GM19372 (cell line): ENCODE measurements around the gene RFX1.
A peak's percentile ranks its signal among the peaks of the same experiment; 100 is the strongest.
"Not testable (repeated sequence)": the region's sequence is repeated elsewhere in the genome, so short reads cannot be mapped to it uniquely, and the experiment has no call there.

Source experiments
- ATAC-seq: cut with Tn5 transposase; IDR thresholded peaks from one replicate; pipeline ENCODE4 v1.9.1; 2021; ENCODE audit warnings: mild to moderate bottlenecking, low read depth, moderate library complexity; ENCODE audit not compliant: unreplicated experiment

The RFX1 gene

DNA sequence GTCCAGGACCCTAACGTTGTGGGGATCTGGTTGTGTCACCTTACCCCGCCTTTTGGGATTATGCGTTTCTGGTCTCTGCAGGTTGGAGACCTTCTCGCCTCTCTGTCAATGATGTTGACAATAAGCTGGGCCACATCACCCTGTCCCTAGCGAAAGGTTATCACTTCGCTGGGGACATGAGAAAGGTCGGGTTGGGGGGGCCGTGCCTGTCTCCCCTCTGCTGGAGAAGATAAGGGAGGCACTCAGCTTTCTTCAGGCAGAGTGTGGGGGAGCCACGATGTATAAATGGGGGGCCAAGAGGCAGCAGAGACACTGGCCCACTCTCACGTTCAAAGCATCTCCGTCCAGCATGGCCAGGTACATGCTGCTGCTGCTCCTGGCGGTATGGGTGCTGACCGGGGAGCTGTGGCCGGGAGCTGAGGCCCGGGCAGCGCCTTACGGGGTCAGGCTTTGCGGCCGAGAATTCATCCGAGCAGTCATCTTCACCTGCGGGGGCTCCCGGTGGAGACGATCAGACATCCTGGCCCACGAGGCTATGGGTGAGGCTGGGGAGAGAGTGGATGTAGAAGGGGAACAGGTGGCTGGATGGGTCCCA is 21.8 kb upstream of the RFX1 start, which contains the start of gene RLN3:
Gene RLN3 (plus strand): TSS at position 293 of the 595 bp plus-strand sequence. CDS start 57 bp downstream, at position 350.
- no peak for ATAC-seq

DNA sequence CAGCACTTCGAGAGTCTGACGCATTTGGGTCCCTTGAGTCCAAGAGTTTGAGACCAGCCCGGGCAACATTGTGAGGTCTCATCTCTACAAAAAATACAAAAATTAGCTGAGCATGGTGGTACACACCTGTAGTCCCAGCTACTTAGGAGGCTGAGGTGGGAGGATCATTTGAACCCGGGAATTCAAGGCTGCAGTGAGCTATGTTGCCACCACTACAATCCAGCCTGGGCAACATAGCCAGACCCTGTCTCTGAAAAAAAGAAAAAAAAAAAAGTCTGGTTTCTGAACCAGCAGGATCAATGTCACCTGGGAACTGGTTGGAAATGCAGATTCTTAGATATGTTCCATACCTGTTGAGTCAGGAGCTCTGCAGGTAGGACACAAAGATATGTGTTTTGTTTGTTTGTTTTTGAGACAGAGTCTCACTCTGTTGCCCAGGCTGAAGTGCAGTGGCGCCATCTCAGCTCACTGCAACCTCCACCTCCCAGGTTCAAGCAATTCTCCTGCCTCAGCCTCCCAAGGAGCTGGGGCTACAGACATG is 20.6 kb upstream of the RFX1 start:
- not testable (repeated sequence) for ATAC-seq

DNA sequence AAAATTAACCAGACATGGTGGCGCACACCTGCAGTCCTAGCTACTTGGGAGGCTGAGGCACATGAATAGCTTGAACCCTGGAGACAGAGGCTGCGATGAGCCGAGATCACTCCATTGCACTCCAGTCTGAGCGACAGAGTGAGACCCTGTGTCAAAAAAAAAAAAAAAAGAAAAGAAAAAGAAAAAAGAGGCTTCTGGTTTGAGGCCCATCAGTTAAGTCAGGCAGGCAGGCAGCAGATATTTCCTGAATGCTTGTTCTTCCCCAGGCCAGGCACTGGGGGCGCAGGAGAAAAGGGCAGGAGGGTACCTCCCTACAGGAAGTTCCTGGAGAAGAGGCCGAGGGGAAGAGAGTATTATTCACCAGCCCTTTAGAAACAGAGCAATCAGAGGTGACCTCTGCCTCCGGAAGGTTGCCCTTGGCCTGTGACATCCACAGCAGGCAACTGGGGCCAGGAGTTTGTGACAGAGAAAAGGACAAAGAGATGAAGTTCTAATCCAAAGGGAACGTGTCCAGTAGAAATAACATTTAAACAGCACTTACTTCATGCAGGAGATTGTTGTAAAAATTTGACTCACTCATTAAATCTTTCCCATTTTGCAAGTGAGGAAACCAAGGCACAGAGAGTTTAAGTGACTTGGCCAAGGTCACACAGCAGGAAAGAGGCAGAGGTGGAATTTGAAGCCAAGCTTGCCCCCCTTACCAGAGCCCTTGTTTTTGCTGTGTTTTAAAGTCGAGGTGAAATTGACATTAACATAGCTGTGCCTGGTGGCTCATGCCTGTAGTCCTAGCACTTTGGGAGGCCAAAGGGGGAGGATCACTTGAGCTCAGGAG is 17.5 kb upstream of the RFX1 start:
- ATAC-seq = no peak

DNA sequence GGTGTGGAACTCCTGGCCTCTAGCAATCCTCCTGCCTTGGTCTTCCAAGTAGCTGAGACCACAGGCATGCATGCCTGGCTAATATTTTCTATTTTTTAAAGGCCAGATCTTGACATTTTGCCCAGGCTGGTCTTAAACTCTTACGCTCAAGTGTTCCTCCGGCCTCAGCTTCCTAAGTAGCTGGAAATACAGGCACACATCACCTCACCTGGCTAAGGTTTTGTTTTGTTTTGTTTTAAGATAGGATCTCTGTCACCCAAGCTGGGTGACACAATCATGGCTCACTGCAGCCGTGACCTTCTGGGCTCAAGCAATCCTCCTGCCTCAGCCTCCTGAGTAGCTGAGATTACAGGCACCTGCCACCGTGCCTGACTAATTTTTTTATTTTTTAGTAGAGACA is 16.3 kb upstream of the RFX1 start:
- ATAC-seq = no peak

DNA sequence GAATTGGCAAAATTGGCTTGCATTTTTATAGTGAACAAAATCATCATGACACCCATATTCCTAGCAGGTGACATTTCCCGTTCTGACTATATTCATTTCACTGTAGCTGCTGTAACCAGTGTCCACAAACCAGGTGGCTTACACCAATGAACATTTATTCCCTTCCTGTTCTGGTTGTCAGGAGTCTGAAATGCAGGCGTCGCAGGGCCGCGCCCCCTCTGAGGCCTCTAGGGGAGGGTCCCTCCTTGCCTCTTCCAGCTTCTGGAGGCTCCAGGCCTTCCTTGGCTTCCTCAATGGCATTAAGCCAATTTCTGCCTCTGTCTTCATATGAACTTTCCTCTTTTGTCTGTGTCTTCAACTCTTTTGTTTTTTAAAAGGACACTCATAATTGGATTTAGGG is 15.4 kb upstream of the RFX1 start:
- no peak for ATAC-seq

DNA sequence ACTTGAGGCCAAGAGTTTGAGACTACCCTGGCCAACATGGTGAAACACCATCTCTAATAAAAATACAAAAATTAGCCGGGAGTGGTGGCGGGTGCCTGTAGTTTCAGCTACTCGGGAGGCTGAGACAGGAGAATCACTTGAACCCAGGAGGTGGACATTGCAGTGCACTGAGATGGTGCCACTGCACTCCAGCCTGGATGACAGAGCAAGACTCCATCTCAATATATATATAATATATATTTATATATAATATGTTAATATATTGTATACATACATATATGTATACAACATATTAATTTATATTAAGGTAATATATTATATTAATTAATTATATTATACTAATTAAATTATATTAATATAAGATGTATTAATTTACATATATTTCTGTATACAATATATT is 13.6 kb upstream of the RFX1 start:
- ATAC-seq = not testable (repeated sequence)

DNA sequence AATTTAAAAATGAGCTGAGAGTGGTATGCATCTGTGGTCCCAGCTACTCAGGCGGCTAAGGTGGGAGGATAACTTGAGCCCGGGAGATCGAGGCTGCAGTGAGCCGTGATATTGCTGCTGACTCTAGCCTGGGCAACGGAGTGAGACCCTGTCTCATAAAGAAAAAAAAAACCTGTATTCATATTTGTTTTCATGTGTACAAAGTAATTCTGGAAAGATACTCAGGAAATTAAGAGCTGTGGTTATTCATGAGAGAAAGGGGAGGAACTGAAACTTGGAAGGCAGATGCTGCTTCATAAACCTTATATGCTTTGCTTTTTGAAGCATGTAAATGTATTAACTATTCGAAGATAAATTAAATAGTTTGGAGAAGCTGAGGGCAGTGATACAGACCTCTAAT is 13.0 kb upstream of the RFX1 start:
- no peak for ATAC-seq

DNA sequence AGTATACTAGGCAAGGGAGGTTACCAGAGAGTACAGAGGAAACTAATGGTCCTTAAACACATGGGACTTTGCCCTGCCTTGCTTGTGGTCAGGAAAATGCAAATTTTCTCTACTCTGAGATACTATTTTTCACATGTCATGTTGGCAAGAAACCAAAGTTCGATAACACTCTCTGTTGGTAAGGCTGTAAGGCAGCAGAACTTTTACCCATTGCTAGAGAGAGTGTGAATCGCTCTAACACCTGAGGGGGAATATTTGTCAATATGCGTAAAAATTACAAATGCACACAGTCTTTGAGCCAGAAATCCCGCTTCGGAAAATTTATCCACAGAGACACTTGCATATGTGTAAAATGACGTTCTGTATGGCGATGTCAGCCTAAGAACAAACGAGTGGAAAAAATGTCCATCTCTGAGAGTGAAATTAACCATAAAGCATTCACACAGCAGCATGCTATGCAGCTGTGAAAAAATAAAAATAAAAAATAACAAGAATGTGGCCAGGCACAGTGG is 9.5 kb upstream of the RFX1 start:
- ATAC-seq = peak; percentile 81

DNA sequence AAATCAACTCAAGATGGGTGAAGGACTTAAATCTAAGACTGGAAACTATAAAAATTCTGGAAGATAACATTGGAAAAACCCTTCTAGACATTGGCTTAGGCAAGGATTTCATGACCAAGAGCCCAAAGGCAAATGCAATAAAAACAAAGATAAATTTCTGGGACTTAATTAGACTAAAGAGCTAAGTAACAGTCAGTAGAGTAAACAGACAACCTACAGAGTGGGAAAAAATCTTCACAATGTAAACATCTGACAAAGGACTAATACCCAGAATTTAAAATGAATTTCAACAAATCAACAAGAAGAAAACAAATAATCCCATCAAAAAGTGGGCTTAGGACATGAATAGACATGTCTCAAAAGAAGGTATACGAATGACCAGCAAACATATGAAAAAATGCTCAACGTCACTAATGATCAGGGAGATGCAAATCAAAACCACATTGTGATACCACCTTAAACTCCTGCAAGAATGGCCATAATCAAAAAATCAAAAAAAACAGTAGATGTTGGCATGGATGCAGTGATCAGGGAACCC is 6.3 kb upstream of the RFX1 start:
- no peak for ATAC-seq

DNA sequence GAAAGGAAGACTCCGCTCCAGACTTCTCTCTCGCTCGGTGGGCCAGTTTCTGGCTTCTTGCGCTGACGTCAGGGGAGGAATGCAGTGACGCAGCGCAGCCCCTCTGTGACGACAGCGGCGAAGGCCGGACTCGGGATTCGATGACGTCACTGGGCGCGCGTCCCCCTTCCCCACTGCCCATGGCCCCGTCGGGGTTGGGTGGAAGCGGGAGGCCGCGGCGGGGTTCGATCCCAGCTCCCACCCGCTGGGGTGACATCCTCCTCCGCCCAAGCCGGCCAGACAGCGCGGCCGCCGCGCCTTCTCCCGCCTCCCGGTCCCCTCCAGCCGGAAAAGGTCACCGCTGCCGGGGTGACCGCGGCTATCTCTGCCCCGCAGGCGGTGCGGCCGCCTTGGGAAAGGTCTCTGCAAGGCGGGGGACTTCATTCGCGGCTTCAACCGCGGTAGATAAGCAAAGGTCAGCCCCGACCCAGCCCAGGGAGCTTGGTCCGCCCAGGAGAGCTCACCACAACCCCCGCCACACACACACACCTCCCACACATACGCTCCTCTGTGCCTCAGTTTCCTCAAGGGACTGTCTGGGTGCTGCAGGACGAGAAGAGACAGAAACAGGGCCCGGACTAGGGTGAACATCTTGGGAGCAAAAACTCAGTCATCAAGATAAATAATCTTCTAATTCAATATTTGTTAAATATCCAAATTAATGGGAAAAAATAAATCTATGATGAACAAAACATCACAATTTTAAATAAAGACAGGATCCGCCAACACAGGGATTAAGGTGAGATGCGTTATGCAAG is 844 bp upstream of the RFX1 start:
- ATAC-seq = peak; percentile 47

DNA sequence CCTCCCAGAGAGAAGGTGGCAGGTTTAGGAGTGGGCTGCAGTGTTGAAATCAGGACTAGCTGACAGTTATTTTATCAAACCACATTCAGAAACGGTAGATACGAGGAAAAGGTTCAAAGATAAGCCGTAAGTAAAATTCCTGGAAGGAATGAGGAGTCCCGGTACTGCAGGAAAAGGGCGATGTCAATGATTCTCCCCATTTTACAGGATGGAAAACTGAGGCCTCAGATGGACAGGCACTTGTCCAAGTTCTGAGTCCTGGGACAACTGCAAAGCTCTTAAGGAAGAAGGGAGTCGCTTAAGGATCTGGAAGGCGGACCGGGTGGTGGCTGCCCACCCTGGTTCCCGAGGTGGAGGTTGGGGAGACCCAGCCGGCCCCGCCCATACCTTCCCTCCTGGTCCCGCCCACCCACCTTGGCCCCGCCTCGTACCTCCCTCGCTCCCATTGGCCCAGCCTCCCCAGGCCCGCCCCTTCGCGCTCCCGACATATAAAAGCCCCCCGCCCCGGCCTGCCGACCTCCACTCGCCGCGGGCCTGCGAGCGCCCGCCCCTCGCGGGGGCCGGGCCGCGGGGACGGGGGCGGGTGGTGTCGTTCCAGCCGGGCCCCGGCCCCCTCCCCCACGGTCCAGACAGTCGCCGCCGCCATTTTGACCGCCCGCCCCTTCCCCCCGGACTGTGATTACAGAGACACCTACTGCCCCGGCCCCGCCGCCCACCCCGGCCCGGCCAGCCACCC is 603 bp downstream of the RFX1 start:
- peak; percentile 36 for ATAC-seq

DNA sequence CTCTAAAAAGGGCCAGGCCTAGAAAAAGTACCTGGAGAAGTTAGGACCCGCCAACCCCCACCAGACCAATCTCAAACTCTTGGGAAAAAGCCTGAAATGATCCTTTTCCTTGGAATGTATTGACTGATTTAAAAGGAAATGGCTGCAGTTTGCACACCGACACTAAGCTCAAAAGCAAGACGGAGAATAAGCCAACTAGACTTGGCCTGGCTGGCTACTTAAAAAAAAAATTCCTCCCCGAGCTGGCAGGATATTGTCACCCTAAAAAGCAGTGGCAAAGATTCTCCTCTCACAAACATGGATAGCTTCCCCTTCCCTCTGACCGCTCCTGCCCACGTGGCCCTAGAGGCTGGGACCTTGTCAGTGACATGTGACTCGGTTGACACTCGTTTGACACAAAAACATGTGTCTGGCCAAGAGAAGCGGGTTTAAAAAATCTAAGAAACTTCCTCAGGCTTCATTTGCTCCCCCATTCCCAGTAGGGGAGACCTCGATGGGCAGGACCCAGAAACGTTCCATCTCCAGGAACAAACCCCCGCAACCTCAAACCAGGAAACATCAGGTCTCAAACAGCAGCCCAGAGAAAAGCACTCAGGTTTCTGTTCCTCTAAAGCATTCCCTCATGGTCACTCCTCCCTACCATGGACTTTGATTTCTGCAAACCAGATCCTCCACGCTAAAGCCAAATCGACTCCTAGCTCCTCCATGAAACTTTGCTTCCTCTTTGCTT is 1.3 kb downstream of the RFX1 start:
- ATAC-seq = no peak

DNA sequence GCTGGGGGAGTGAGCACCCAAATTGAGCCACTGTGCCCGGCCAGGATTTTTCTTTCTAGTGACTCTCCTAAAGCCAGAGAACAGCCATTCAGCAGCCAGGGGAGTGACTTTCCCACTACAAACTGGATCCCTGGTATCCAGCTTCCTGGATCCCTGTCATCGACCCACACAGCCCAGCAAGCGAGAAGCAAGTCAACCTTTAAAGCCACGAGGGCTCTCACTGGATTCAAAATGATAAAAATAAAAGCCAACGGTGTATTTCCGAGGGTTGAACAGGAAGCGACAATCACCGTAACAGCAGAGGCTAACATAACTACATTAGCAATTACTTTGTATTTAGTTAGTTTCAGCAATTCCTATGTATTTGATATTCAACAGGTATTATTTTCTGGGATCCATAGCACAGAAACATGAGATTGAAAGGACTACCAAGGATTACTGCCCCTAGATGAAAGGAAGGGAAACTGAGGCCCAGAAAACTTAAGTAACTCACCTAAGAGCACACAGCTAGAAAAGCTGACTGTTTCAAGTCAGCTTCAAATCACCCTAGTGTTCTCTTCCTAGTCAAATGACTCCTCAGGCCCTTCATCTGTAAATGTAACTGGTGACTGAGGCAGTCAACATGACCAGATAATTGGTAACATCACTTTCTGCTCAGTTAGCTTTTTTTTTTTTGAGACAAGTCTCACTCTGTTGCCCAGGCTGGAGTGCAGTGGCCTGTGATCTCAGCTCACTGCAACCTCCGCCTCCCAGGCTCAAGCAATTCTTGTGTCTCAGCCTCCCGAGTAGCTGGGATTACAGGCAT is 2.7 kb downstream of the RFX1 start:
- no peak for ATAC-seq

DNA sequence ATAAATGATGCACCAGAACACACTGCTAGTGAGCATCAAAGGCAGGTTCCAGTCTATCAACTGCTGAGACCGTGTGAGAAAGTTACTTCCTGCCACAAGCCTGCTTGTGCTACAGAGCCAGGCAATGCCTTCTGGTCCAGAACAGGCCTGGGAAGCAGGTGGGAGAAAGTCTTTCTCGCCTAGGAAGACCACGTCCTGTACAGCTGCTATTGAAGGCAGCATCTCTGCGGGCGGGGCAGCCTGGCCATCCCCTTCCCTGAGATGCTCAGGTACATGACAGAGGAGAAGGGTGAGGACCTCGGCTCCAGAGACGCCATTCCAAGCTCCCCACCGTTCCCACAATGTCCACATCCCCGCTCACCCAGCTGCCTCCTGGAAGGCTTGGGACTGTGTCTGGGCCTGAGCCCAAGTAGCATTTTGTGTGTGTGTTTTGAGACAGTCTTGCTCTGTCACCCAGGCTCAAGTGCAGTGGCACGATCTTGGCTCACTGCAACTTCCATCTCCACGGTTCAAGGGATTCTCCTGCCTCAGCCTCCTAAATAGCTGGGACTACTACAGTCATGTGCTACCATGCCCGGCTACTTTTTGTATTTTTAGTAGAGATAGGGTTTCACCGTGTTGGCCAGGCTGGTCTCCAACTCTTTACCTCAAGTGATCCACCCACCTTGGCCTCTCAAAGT is 3.4 kb downstream of the RFX1 start:
- ATAC-seq = no peak

DNA sequence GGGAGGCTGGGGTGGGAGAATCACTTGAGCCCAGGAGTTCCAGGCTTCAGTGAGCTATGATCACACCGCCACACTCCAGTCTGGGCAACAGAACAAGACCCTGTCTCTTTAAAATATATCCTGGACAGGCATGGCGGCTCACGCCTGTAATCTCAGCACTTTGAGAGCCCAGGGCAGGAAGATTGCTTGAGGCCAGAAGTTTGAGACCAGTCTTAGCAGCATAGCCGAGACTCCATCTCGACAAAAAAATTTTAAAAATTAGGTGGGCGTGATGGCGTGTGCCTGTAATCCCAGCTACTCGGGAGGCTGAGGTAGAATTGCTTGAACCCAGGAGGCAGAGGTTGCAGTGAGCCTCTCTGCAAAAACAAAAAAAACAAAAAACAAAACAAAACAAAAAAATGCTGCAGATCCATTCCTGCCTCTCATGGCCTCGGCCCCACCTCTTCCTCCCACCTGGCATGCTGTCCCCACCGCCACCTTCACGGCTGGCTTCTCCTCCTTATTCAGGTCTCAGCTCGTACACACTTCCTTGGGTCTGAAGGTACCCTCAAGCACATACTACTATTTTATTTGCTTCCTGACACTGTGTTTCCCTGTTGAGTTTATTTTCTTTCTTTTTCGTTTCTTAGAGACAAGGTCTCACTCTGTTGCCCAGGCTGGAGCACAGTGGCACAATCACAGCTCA is 5.3 kb downstream of the RFX1 start:
- ATAC-seq = no peak

DNA sequence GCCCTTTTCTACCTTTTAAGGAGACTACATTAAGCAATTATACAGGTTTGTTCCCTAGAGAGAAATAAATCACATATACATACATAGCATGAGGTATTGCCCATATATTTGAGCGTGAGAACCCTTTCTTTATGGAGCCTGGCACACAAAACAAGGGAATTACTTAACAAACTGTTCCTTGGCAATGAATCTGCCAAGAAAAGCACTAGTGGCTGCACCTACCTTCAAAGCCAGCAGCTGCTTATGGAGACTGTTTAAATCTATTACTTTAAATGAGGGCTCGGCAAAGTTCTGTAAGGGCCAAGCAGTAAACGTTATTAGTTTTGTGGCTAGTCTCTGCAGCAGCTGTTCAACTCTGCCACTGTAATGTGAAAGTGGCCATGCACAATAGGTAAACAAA is 7.0 kb downstream of the RFX1 start:
- ATAC-seq = no peak

DNA sequence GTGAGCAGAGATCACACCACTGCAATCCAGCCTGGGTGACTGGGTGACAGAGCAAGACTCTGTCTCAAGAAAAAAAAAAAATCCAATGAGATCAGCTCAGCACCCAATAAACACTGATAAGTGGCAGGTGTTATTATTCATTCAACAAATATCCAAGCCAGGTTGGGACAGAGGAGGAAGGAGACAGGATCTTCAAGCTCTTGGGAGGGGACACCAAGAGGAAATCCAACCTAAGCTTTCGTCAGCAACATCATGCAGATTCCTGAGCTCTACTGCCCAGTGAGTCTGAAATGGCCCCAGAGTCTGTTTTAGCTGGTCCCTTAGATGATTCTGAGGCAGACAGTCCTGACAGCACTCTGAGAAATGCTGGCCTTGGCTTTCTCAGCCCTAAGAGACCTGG is 7.7 kb downstream of the RFX1 start:
- no peak for ATAC-seq
